ENCODE measurements around the gene TSKS.
A peak's percentile ranks its signal among the peaks of the same experiment; 100 is the strongest.

The TSKS gene

GRCh38 chr19:49763230-49763629 is at the start of gene TSKS:
Gene TSKS (minus strand): TSS chr19:49763306. CDS start chr19:49763247, 59 bp downstream.
- no peak for DNase-seq

- no peak for DNase-seq
Measured at GRCh38 chr19:49812452-49812996, 49.4 kb upstream of the TSKS start.

GRCh38 chr19:49811328-49811727 is 48.2 kb upstream of the TSKS start:
- no peak for DNase-seq

- DNase-seq, result no peak
Measured at GRCh38 chr19:49809941-49810389, 46.9 kb upstream of the TSKS start.

- peak; percentile 64 to 68 for DNase-seq
Measured at GRCh38 chr19:49809160-49809940, 46.2 kb upstream of the TSKS start.

GRCh38 chr19:49808711-49809159 is 45.6 kb upstream of the TSKS start:
- DNase-seq, result peak; percentile 90 to 91

GRCh38 chr19:49807904-49808675 is 45.0 kb upstream of the TSKS start:
- no peak for DNase-seq

DNA sequence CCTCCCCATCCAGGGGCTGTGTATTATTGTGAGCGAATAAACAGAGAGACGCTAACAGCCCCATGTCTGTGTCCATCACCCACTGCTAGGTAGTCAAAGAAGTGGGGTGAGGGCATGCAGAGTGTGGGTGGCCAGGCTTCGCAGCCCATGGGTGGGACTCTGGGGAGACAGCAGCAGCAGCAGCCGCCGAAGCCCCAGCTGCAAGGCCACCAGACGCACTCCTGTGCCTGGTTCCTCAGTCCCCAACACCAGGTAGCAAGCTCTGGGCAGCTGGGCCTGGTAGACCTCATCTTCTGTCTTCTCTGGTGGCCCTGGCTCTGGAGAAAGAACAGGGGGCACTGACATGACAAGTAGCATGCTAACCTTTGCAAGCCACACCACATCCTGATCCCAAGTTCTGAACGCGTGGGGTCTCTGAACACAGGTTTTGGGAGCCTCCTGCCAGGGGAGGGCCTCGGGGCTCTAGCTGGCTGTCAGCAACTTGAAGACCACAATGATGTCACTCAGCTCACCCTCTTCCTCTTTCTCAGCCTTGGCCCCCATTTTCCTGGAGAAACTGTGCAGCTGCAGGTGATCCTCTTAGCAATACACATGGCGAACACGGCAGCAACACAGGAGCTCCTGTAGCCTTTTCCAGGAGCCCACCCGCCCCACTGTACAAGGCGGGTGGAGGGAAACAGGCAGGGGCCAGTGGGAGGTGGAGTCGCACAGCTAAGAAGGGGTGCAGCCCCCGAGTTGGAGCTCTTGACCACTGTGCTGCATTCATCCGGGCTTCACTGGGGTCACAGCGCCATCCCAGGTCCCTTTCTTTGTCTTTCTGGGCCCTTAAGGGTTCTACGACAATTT is 44.2 kb upstream of the TSKS start:
- peak in 1 of 2 donors; percentile 48 for DNase-seq

- no peak for DNase-seq
Measured at GRCh38 chr19:49806620-49806959, 43.5 kb upstream of the TSKS start.

- DNase-seq, result no peak
Measured at GRCh38 chr19:49805822-49806619, 42.9 kb upstream of the TSKS start.

DNA sequence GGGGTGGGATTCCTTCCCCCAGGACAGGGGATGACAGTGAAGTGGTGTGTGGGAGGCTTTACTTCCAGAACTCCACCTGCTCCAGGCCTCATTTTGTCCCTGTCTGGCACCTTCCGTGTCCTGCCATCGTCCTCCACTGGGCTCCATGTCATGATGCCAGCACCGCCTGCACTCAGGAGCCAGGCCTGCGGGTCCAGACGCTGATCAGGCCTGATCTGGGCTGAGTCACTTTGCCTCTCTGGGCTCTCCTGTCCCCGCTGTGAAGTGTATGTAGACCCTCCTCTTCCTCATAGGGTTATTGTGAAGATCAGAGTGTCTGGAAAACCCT is 40.4 kb upstream of the TSKS start:
- no peak for DNase-seq

DNA sequence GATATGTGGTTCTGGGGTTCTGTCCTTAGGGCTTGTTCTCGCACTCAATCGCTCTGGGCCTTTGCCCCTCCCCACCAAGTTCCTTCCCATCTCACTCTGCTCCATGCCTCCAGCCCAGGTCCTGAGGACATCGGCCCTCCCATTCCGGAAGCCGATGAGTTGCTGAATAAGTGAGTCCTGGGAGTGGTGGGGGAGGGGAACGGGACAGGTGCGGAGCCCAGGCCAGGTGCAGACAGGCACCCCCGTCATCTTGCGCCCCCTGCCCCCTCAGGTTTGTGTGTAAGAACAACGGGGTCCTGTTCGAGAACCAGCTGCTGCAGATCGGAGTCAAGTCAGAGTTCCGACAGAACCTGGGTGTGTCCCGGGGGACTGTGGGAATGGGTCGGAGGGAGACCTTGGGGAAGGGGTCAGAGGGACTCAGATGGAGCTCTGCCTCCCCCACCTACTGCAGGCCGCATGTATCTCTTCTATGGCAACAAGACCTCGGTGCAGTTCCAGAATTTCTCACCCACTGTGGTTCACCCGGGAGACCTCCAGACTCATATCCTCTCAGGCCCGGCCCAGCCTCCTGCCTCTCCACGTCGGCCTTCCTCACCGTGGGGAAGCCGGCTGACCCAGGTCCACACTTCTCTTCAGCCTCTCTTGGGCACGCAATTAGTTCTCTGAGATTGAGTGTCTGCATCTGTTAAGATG is 39.9 kb upstream of the TSKS start:
- DNase-seq, result no peak

DNA sequence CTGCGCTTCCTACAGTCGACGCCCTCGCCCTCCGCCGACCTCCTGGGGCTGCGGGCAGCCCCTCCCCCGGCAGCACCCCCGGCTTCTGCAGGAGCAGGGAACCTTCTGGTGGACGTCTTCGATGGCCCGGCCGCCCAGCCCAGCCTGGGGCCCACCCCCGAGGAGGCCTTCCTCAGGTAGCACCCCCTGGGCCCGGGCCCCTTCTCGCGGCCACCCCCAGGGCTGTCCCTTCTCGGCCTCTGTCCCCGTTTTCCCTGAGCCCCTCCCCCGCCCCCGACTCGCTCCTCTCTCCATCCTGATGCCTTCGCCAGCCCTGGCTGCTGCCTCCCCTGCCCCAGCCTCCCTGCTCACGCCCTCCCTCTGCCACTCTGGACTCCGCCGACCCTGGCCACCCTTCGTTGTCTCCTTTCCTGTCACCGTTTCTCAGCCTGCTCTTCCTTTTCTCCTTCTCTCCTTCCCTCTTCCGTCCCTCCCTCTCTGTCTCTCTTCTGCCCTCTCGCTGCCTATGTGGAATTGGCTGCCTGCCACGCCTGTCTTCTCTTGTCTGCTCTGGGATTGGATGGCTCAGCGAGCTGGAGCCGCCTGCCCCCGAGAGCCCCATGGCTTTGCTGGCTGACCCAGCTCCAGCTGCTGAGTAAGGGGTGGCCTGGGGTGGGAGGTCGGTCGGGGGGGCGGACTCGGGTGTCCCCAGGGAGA is 39.0 kb upstream of the TSKS start:
- no peak for DNase-seq

- no peak for DNase-seq
Measured at GRCh38 chr19:49801401-49801888, 38.3 kb upstream of the TSKS start.

DNA sequence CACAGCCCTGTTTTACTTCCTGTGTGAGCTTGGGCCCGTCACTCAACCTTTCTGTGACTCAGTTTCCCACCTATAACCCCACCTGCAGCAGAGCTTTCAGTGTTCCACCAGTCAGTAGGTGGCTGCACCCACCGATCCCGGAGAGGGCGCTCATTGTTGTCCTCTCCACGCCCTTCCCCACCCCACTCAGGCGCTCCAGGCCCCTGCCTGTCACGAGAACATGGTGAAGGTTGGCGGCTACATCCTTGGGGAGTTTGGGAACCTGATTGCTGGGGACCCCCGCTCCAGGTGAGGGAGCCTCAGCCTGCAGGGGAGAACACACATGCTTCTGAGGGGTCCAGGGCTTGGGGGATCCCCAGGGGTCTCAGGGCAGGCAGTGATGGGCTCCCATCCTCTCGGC is 37.7 kb upstream of the TSKS start:
- DNase-seq, result no peak

- no peak for DNase-seq
Measured at GRCh38 chr19:49799798-49800376, 36.8 kb upstream of the TSKS start.

GRCh38 chr19:49799271-49799797 is 36.2 kb upstream of the TSKS start:
- DNase-seq, result no peak

DNA sequence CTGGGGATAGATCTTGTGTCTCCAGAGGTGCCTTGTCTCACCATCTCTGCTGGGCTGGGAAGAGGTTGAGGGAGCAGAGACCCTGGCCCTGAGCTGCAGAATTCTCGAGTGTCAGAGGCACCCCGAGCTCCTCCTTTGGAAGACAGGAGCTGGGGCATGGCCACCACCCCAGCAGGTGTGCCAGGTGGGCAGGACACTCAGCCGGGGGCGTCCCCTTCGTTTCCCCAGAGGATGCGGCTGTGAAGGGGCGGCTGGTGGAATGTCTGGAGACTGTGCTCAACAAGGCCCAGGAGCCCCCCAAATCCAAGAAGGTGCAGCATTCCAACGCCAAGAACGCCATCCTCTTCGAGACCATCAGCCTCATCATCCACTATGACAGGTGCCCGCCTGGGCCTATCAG is 35.5 kb upstream of the TSKS start:
- DNase-seq, result no peak

DNA sequence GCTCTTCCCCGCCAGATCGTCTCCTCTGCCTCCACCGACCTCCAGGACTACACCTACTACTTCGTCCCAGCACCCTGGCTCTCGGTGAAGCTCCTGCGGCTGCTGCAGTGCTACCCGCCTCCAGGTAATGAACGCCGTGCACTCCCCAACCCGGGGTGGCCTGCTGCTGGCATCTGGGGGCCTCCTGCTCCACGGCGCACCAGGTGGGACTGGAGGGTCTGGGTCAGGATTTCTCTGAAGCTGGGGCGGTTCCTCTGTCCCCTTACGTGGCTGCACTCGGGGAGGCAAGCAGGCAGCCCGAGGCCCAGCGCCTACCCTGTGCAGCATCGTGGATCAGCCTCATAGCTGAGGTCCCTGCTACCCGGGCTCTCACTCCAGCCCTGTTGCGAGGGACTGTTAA is 32.5 kb upstream of the TSKS start:
- DNase-seq, result no peak

GRCh38 chr19:49793561-49793840 is 30.4 kb upstream of the TSKS start:
- DNase-seq, result no peak

All from CD4-positive, alpha-beta T cell treated with Interleukin-4 for 1 hour (primary cell).